Neural cell (in vitro differentiated cells): Measurements from ENCODE around the gene APMAP. TPM values are rescaled to one million over a fixed set of nuclear protein-coding genes. Genes with fewer than 3 reads are reported as not detected.

Experiments used
- H2AFZ ChIP-seq: fragments of 200-600, 300-800 bp; sonication (generic), shearing (Covaris generic); 2 replicates; pipeline ENCODE4 v1.6.0; 2014; ENCODE audit warnings: low read depth, mild to moderate bottlenecking, antibody characterized with exemption, low read length, moderate library complexity
- H3F3A ChIP-seq: fragments of 200-600 bp; shearing (Covaris generic); 2 replicates; pipeline ENCODE4 v1.6.1; 2016; ENCODE audit warnings: mild to moderate bottlenecking, moderate library complexity, mixed read lengths, antibody characterized with exemption, low read length; ENCODE audit not compliant: insufficient read depth, poor library complexity, severe bottlenecking
- H3K27ac ChIP-seq: fragments of 200-600, 300-800 bp; sonication (generic), shearing (Covaris generic); 2 replicates; pipeline ENCODE4 v1.5.1; 2014; ENCODE audit warnings: mild to moderate bottlenecking, low read length, moderate library complexity
- H3K27me3 ChIP-seq: fragments of 300-800, 200-600 bp; sonication (generic), shearing (Covaris generic); 2 replicates; pipeline ENCODE4 v1.6.0; 2014; ENCODE audit warnings: mild to moderate bottlenecking, low read depth, low read length, moderate library complexity; ENCODE audit not compliant: insufficient read depth
- H3K36me3 ChIP-seq: fragments of 300-800, 200-600 bp; sonication (generic), shearing (Covaris generic); 2 replicates; pipeline ENCODE4 v1.5.1; 2014; ENCODE audit warnings: mild to moderate bottlenecking, antibody characterized with exemption, low read length, moderate library complexity; ENCODE audit not compliant: insufficient read depth
- H3K4me2 ChIP-seq: fragments of 300-800, 200-600 bp; sonication (generic), shearing (Covaris generic); 2 replicates; pipeline ENCODE4 v1.6.0; 2014; ENCODE audit warnings: mild to moderate bottlenecking, low read length
- H3K4me3 ChIP-seq: fragments of 300-800, 200-600 bp; sonication (generic), shearing (Covaris generic); 2 replicates; pipeline ENCODE4 v1.5.1; 2014; ENCODE audit warnings: mild to moderate bottlenecking, low read length, moderate library complexity
- H3K79me2 ChIP-seq: fragments of 200-600 bp; shearing (Covaris generic); replicated peaks from 2 replicates; pipeline ENCODE4 v1.6.0; 2014; ENCODE audit warnings: mild to moderate bottlenecking, low read length, moderate library complexity; ENCODE audit not compliant: insufficient read depth
- H3K9ac ChIP-seq: fragments of 300-800, 200-600 bp; sonication (generic), shearing (Covaris generic); 2 replicates; pipeline ENCODE4 v1.6.1; 2016; ENCODE audit warnings: mild to moderate bottlenecking, low read length, mixed read lengths
- H3K9me2 ChIP-seq: fragments of 200-600 bp; shearing (Covaris generic); 2 replicates; pipeline ENCODE4 v1.6.1; 2016; ENCODE audit warnings: mild to moderate bottlenecking, low read length, mixed read lengths; ENCODE audit not compliant: insufficient read depth
- H3K9me3 ChIP-seq: fragments of 200-600, 300-800 bp; sonication (generic), shearing (Covaris generic); 2 replicates; pipeline ENCODE4 v1.6.1; 2016; ENCODE audit warnings: mild to moderate bottlenecking, mixed run types, low read length, moderate library complexity, mixed read lengths
- H4K20me1 ChIP-seq: fragments of 200-600 bp; shearing (Covaris generic); 2 replicates; pipeline ENCODE4 v1.6.1; 2016; ENCODE audit warnings: mild to moderate bottlenecking, mixed run types; ENCODE audit not compliant: insufficient read depth
- EP300 ChIP-seq: fragments of 450-650 bp; conservative IDR thresholded peaks from 2 replicates; pipeline ENCODE4 v1.6.1; 2014; ENCODE audit warnings: antibody characterized with exemption, mild to moderate bottlenecking, moderate library complexity; ENCODE audit not compliant: poor library complexity, severe bottlenecking
- EZH2 ChIP-seq: fragments of 200-600, 300-800 bp; shearing (Covaris generic), sonication (generic); IDR thresholded peaks from 2 replicates; pipeline ENCODE4 v1.6.1; 2014; ENCODE audit warnings: antibody characterized with exemption, low read length, borderline replicate concordance, mild to moderate bottlenecking; ENCODE audit not compliant: insufficient read depth, poor library complexity, severe bottlenecking
- MXI1 ChIP-seq: fragments of 450-650 bp; conservative IDR thresholded peaks from 2 replicates; pipeline ENCODE4 v1.6.1; 2014; ENCODE audit warnings: antibody characterized with exemption, mild to moderate bottlenecking; ENCODE audit not compliant: poor library complexity, severe bottlenecking
- POLR2AphosphoS5 ChIP-seq: IDR thresholded peaks from 2 replicates; pipeline ENCODE4 v1.6.1; 2012
- RAD21 ChIP-seq: fragments of 450-650 bp; conservative IDR thresholded peaks from 2 replicates; pipeline ENCODE4 v1.6.1; 2014; ENCODE audit warnings: antibody characterized with exemption, mild to moderate bottlenecking, moderate library complexity
- SMC3 ChIP-seq: fragments of 450-650 bp; conservative IDR thresholded peaks from 2 replicates; pipeline ENCODE4 v1.6.1; 2014; ENCODE audit warnings: antibody characterized with exemption, mild to moderate bottlenecking, moderate library complexity; ENCODE audit not compliant: poor library complexity
- TAF1 ChIP-seq: IDR thresholded peaks from 2 replicates; pipeline ENCODE4 v1.6.1; 2012; ENCODE audit warnings: low read depth
- polyA plus RNA-seq: library from polyadenylated mRNA; depleted of rRNA; stranded (reverse); fragments of >200 nt; gene quantifications from 2 replicates; pipeline ENCODE4 v1.2.3, GENCODE V29; 2014
- TF ChIP-seq, protein P1 (sequence below): fragments of 450-650 bp; IDR thresholded peaks from 2 replicates; pipeline ENCODE4 v1.5.1; 2014; ENCODE audit warnings: antibody characterized with exemption, mild to moderate bottlenecking, moderate library complexity; ENCODE audit not compliant: poor library complexity, severe bottlenecking
- TF ChIP-seq, protein P2 (sequence below): IDR thresholded peaks from 2 replicates; pipeline ENCODE4 v1.6.1; 2012; ENCODE audit warnings: borderline replicate concordance

The APMAP gene
- polyA plus RNA-seq, 1 donor from 2014 or later = 140 TPM

DNA sequence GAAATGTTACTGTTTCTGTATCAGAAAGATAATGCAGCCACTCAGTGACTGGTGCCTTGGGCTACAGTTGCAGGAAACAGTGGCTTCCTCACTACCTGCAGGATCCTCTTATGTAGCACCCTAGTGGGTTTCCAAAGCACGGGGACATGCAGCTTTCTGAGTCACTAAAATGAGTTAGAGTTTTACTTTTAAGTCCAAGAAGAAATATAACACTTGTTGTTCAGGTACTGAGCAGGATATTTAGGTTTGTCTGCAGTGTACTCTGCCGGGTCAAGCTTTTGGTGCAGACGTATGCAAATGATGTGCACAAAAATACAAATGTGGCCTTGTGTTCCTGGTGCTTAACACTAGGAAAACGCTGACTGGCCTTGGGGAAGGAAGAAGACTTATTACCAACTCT lies 43.4 kb upstream of the APMAP start:
- Histone ChIP-seq H3K27ac (no peak overlapping the region), H3K9me3 (no peaks in the 10 kb centered on the region), H3K36me3 (no peaks in the 10 kb centered on the region), H3K79me2 (no peaks in the 10 kb centered on the region), H3K4me3 (no peak overlapping the region), H4K20me1 (no peaks in the 10 kb centered on the region), H3K4me2 (no peak overlapping the region), H3K27me3 (no peaks in the 10 kb centered on the region), H3K9ac (no peak overlapping the region), H3F3A (no peaks in the 10 kb centered on the region), H3K9me2 (no peaks in the 10 kb centered on the region), H2AFZ (no peak overlapping the region)
- TF ChIP-seq EP300 (no peak), POLR2AphosphoS5 (no peak), SMC3 (no peak), EZH2 (no peak), RAD21 (no peak), MXI1 (no peak), TAF1 (no peak)
- TF ChIP-seq, protein P1, sequence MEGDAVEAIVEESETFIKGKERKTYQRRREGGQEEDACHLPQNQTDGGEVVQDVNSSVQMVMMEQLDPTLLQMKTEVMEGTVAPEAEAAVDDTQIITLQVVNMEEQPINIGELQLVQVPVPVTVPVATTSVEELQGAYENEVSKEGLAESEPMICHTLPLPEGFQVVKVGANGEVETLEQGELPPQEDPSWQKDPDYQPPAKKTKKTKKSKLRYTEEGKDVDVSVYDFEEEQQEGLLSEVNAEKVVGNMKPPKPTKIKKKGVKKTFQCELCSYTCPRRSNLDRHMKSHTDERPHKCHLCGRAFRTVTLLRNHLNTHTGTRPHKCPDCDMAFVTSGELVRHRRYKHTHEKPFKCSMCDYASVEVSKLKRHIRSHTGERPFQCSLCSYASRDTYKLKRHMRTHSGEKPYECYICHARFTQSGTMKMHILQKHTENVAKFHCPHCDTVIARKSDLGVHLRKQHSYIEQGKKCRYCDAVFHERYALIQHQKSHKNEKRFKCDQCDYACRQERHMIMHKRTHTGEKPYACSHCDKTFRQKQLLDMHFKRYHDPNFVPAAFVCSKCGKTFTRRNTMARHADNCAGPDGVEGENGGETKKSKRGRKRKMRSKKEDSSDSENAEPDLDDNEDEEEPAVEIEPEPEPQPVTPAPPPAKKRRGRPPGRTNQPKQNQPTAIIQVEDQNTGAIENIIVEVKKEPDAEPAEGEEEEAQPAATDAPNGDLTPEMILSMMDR = no peak
- TF ChIP-seq, protein P2, sequence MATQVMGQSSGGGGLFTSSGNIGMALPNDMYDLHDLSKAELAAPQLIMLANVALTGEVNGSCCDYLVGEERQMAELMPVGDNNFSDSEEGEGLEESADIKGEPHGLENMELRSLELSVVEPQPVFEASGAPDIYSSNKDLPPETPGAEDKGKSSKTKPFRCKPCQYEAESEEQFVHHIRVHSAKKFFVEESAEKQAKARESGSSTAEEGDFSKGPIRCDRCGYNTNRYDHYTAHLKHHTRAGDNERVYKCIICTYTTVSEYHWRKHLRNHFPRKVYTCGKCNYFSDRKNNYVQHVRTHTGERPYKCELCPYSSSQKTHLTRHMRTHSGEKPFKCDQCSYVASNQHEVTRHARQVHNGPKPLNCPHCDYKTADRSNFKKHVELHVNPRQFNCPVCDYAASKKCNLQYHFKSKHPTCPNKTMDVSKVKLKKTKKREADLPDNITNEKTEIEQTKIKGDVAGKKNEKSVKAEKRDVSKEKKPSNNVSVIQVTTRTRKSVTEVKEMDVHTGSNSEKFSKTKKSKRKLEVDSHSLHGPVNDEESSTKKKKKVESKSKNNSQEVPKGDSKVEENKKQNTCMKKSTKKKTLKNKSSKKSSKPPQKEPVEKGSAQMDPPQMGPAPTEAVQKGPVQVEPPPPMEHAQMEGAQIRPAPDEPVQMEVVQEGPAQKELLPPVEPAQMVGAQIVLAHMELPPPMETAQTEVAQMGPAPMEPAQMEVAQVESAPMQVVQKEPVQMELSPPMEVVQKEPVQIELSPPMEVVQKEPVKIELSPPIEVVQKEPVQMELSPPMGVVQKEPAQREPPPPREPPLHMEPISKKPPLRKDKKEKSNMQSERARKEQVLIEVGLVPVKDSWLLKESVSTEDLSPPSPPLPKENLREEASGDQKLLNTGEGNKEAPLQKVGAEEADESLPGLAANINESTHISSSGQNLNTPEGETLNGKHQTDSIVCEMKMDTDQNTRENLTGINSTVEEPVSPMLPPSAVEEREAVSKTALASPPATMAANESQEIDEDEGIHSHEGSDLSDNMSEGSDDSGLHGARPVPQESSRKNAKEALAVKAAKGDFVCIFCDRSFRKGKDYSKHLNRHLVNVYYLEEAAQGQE = no peak

DNA sequence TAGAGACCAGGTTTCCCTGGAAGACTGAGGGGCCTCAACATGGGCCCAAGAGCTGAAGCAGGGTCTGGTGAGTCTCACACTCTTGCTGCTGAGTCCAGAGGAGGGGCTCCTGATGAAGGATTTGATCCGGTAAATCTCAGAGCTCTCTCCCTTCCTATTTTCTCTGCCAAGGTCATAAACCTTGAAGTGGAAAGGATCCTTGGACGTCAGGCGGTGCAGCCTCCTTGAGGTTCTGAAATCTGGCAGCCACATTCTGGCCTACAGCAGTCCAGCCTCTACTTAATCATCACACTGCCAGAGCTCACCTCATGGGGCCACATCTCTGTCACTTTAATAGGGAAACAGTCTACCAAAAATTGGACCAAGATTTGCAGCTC lies 41.4 kb upstream of the APMAP start:
- Histone ChIP-seq H3K9ac (no peak overlapping the region), H3K9me3 (no peaks in the 10 kb centered on the region), H2AFZ (no peak overlapping the region), H3K9me2 (no peaks in the 10 kb centered on the region), H3F3A (no peaks in the 10 kb centered on the region), H4K20me1 (no peaks in the 10 kb centered on the region), H3K4me2 (no peak overlapping the region), H3K4me3 (no peak overlapping the region), H3K36me3 (no peaks in the 10 kb centered on the region), H3K79me2 (no peaks in the 10 kb centered on the region), H3K27me3 (no peaks in the 10 kb centered on the region), H3K27ac (no peak overlapping the region)
- TF ChIP-seq, protein P2 = no peak
- TF ChIP-seq SMC3 = no peak
